Measurements from ENCODE around the gene GPS2. TPM values are rescaled to one million over a fixed set of nuclear protein-coding genes. Genes with fewer than 3 reads are reported as not detected.

GPS2 gene
- total RNA-seq, 1 donor: 69.1 TPM

GRCh38 chr17:7292194-7292593 lies 23.0 kb downstream of the GPS2 start:
- no peak for DNase-seq (ENCODE audit: low read depth)
- no peak overlapping the region for H3K4me3 ChIP-seq (ENCODE audit: low read depth, low read length)
- no peak for TF ChIP-seq CTCF (IDR thresholded peaks at IDR 0.05; ENCODE audit: insufficient read depth, low read length)

DNA sequence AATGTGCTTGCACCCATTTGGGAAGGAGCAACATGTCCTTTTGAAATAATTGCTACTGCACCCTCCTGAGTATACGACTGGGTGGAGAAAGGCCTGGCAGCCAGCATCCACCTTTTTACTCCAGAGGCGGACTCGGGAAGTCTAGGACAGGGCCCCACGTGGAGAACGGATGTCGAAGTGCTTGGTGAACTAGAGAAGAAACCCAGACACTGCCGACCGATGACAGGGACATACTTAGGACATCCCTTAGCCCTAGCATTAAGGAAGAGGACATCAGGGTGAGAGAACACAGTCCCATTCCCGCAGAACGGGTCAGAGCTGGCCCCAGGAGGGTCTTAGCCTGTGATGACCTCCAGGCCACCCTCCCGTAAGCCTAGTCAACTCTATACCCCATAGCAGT lies 24.5 kb downstream of the GPS2 start:
- no peak for TF ChIP-seq CTCF (IDR thresholded peaks at IDR 0.05; ENCODE audit: insufficient read depth, low read length)
- no peak overlapping the region for H3K4me3 ChIP-seq (ENCODE audit: low read depth, low read length)
- DNase-seq (ENCODE audit: low read depth): no peak

DNA sequence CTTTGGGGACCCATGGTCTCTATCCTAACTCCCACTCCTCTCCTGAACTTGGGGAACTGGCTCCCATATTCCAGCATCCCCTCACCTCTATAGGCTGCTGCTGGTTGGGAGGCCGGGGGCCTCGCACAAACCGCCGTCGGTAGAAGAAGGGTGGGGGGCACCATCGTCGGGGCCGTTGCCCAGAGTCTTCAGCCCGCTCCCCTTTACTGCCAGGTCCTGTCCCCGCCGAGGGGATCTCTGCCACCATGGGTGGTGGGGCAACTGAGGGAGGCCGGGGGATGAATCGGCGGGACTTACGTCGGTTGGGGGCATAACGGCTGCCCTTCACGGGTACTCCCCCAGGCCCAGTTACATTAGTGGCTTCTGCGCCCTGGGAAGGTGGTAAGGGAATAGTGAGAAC lies 25.0 kb downstream of the GPS2 start:
- DNase-seq (ENCODE audit: low read depth): no peak
- no peak for TF ChIP-seq CTCF (IDR thresholded peaks at IDR 0.05; ENCODE audit: insufficient read depth, low read length)
- no peak overlapping the region for H3K4me3 ChIP-seq (ENCODE audit: low read depth, low read length)

- TF ChIP-seq CTCF (IDR thresholded peaks at IDR 0.05; ENCODE audit: insufficient read depth, low read length): no peak
- H3K4me3 ChIP-seq (ENCODE audit: low read depth, low read length): no peak overlapping the region
- DNase-seq (ENCODE audit: low read depth): no peak
Observed at GRCh38 chr17:7289256-7290032, 25.7 kb downstream of the GPS2 start.

DNA sequence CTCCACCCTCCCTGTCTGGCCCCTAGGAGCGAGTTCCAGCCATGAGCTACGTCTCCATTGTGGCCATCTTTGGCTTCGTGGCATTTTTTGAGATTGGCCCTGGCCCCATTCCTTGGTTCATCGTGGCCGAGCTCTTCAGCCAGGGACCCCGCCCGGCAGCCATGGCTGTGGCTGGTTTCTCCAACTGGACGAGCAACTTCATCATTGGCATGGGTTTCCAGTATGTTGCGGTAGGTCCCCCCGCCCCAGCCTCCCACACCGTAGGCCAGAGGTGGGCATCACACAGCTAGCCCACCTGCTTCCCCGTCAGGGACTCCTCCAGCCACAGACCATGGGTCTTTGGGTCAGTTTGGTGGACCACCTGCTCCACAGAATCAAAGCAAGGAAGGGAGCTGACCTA lies 29.5 kb downstream of the GPS2 start:
- no peak for TF ChIP-seq CTCF (IDR thresholded peaks at IDR 0.05; ENCODE audit: insufficient read depth, low read length)
- no peak overlapping the region for H3K4me3 ChIP-seq (ENCODE audit: low read depth, low read length)
- DNase-seq (ENCODE audit: low read depth): no peak

GRCh38 chr17:7284911-7285310 lies 30.2 kb downstream of the GPS2 start:
- TF ChIP-seq CTCF (IDR thresholded peaks at IDR 0.05; ENCODE audit: insufficient read depth, low read length): no peak
- no peak overlapping the region for H3K4me3 ChIP-seq (ENCODE audit: low read depth, low read length)
- no peak for DNase-seq (ENCODE audit: low read depth)
